K562 (cell line): ENCODE measurements around the gene KIF5C. TPM values are rescaled to one million over a fixed set of nuclear protein-coding genes. Genes with fewer than 3 reads are reported as not detected.
"Not testable (repeated sequence)": the region's sequence is repeated elsewhere in the genome, so short reads cannot be mapped to it uniquely, and the experiment has no call there.

Experiments used
- ATAC-seq: fragments of 200-7000 bp; cut with Tn5 transposase; 3 replicates; pipeline ENCODE4 v1.9.1; 2020; ENCODE audit warnings: moderate library complexity
- BruUV-seq: library from RNA; stranded (reverse); fragments of 400-500 nt; replicated peaks from 2 replicates; lab custom pipeline; 2021; lab: Mats Ljungman, UMichigan
- CTCF ChIA-PET: fragments of 300-600 bp; formaldehyde crosslinking; extraction: SDS; loops from one replicate; lab custom pipeline; 2021; ENCODE audit warnings: low intra/inter-chr PET ratio; lab: Yijun Ruan, JAX
- POLR2A ChIA-PET: fragments of 300-600, 350-650 bp; sonication (Branson Sonifier 250); formaldehyde crosslinking; extraction: SDS; loops from one replicate; lab custom pipeline; 2021; ENCODE audit warnings: antibody characterized with exemption, inconsistent platforms; lab: Yijun Ruan, JAX
- DNase-seq, 4 experiments: peaks; one replicate each; pipeline versions ENCODE4 v3.0.0 to v3.0.0-alpha.2; 2011 to 2018; ENCODE audit warnings: low spot score in 3 of 4, mixed read lengths in 3 of 4; ENCODE audit errors: extremely low read depth in 1 of 4
- FAIRE-seq: peaks from 2 replicates; lab custom pipeline; 2011; peaks lifted over from hg19 to GRCh38; lab: Jason Lieb, UNC
- H2AFZ ChIP-seq: 2 replicates; pipeline ENCODE4 v1.6.0; 2011; ENCODE audit warnings: low read depth, low read length, control low read depth, inconsistent platforms
- H3K27ac ChIP-seq: fragments of 200-600 bp; 3 replicates; pipeline ENCODE4 v1.8.0; 2011; ENCODE audit warnings: low read depth, mild to moderate bottlenecking, control low read depth, inconsistent platforms, low read length, moderate library complexity, mixed read lengths; ENCODE audit errors: extremely low read depth
- H3K27me3 ChIP-seq, 2 experiments: fragments of 300-600 bp in 1 of 2; 2 replicates in 1 of 2; 3 replicates in 1 of 2; pipeline versions ENCODE4 v1.6.0 to v1.8.0; 2011; ENCODE audit warnings: inconsistent platforms in 2 of 2, low read length in 2 of 2, mild to moderate bottlenecking in 1 of 2, mixed read lengths in 1 of 2, moderate library complexity in 1 of 2; ENCODE audit not compliant: control insufficient read depth in 2 of 2, insufficient read depth in 2 of 2
- H3K36me3 ChIP-seq: fragments of 300-600 bp; 3 replicates; pipeline ENCODE4 v1.8.0; 2011; ENCODE audit warnings: mild to moderate bottlenecking, low read length, inconsistent platforms; ENCODE audit not compliant: control insufficient read depth, insufficient read depth
- H3K4me1 ChIP-seq, 2 experiments: fragments of 200-600 bp in 1 of 2; replicated peaks in 1 of 2; 2 replicates in 1 of 2; 3 replicates in 1 of 2; pipeline versions ENCODE4 v1.5.1 to v1.8.0; 2011; ENCODE audit warnings: inconsistent platforms in 2 of 2, low read length in 2 of 2, mild to moderate bottlenecking in 1 of 2, mixed read lengths in 1 of 2, moderate library complexity in 1 of 2; ENCODE audit not compliant: control insufficient read depth in 2 of 2, insufficient read depth in 2 of 2
- H3K4me2 ChIP-seq: 2 replicates; pipeline ENCODE4 v1.6.1; 2011; ENCODE audit warnings: low read length, control low read depth, inconsistent platforms, mixed read lengths; ENCODE audit not compliant: insufficient read depth
- H3K4me3 ChIP-seq: fragments of 200-600 bp; sonication (generic), shearing (Covaris generic); 2 replicates; pipeline ENCODE4 v1.5.1; 2016; ENCODE audit warnings: control low read depth, inconsistent platforms
- H3K79me2 ChIP-seq: fragments of 200-600 bp; 3 replicates; pipeline ENCODE4 v1.8.0; 2011; ENCODE audit warnings: low read length, inconsistent platforms; ENCODE audit not compliant: control insufficient read depth, insufficient read depth
- H3K9ac ChIP-seq, 2 experiments: 2 replicates each; pipeline versions ENCODE4 v1.6.0 to v1.6.1; 2011; ENCODE audit warnings: low read depth in 2 of 2, low read length in 2 of 2, control low read depth in 1 of 2, inconsistent platforms in 1 of 2, mild to moderate bottlenecking in 1 of 2, mixed read lengths in 1 of 2; ENCODE audit not compliant: insufficient read depth in 1 of 2
- H3K9me1 ChIP-seq: one replicate; pipeline ENCODE4 v1.6.0; 2011; ENCODE audit warnings: inconsistent platforms, mild to moderate bottlenecking, low read length, moderate library complexity; ENCODE audit not compliant: control insufficient read depth, insufficient read depth
- H3K9me3 ChIP-seq: replicated peaks from 2 replicates; pipeline ENCODE4 v1.5.1; 2011; ENCODE audit warnings: low read depth, low read length, inconsistent platforms; ENCODE audit not compliant: control insufficient read depth, insufficient read depth
- H4K20me1 ChIP-seq: replicated peaks from 2 replicates; pipeline ENCODE4 v1.6.1; 2011; ENCODE audit warnings: low read length, inconsistent platforms, mixed read lengths; ENCODE audit not compliant: control insufficient read depth, insufficient read depth
- CREBBP ChIP-seq: IDR thresholded peaks from one replicate; pipeline ENCODE4 v1.6.1; 2012; ENCODE audit warnings: low read depth, mild to moderate bottlenecking, control low read depth, inconsistent platforms, low read length
- HNRNPL ChIP-seq: fragments of 200-400 bp; formaldehyde crosslinking; IDR thresholded peaks from 2 replicates; pipeline ENCODE4 v1.6.1; 2017; ENCODE audit warnings: low read depth, mild to moderate bottlenecking, low read length
- MECOM ChIP-seq: fragments of 250-450 bp; sonication (Bioruptor Pico); IDR thresholded peaks from 2 replicates; pipeline ENCODE4 v1.8.0; 2022; ENCODE audit warnings: inconsistent platforms
- NR3C1 ChIP-seq: sonication (generic); formaldehyde crosslinking; IDR thresholded peaks from 2 replicates; pipeline ENCODE4 v1.8.1; 2022; ENCODE audit warnings: missing genetic modification reagents
- POLR2A ChIP-seq: fragments of 450-650 bp; conservative IDR thresholded peaks from 2 replicates; pipeline ENCODE4 v1.6.1; 2016
- REST ChIP-seq, 2 experiments: fragments of 450-650 bp; formaldehyde crosslinking in 1 of 2; IDR thresholded peaks; 2 replicates each; pipeline versions ENCODE4 v1.4.0 to v1.6.1; 2014 to 2020; ENCODE audit warnings: mild to moderate bottlenecking in 2 of 2, borderline replicate concordance in 1 of 2, low read depth in 1 of 2
- SMARCE1 ChIP-seq: fragments of 450-650 bp; IDR thresholded peaks from 2 replicates; pipeline ENCODE4 v1.7.1; 2016; ENCODE audit warnings: mild to moderate bottlenecking
- WGBS: fragments of 100-300 bp; shearing (Covaris generic); methylation state at CpG from one replicate; pipeline ENCODE4 v1.1.6; 2016; ENCODE audit warnings: low coverage, mixed read lengths; ENCODE audit not compliant: insufficient coverage; ENCODE audit errors: missing lambda C conversion rate; 5-methylcytosine and 5-hydroxymethylcytosine counted together
- in situ Hi-C: fragments of 300-500 bp; cut with MboI; formaldehyde crosslinking; loops from 4 replicates; pipeline ENCODE4 v1.15.0; 2018; ENCODE audit warnings: inconsistent platforms, mixed read lengths
- intact Hi-C: fragments of 100-400 bp; cut with micrococcal nuclease; formaldehyde crosslinking; loops from 2 replicates; pipeline ENCODE4 v1.14.2; 2022
- polyA plus RNA-seq, 8 experiments: library from polyadenylated mRNA; depleted of rRNA in 4 of 8; stranded (reverse) in 5 of 8; unstranded in 3 of 8; fragments of >200 nt; fragmentation: Nextera tagmentation in 2 of 8; fragmentation: Illumina TruSeq in 1 of 8; extraction: Ambion mirVana in 2 of 8; extraction: Trizol in 1 of 8; gene quantifications; 2 replicates each; pipeline versions ENCODE4 v1.2.1 to v1.2.3, GENCODE V29; 2011 to 2014; ENCODE audit warnings: inconsistent platforms in 1 of 8, missing spikeins in 1 of 8
- total RNA-seq, 7 experiments: library from RNA; depleted of rRNA in 6 of 7; stranded (reverse); fragments of >200 nt in 6 of 7; fragmentation: Illumina TruSeq in 2 of 7; extraction: Trizol in 2 of 7; gene quantifications; 2 replicates each; pipeline versions ENCODE4 v1.2.1 to v1.2.3, GENCODE V29; 2011 to 2021; ENCODE audit warnings: low replicate concordance in 1 of 7
- TF ChIP-seq, protein P1 (sequence below): fragments of 450-650 bp; formaldehyde crosslinking; IDR thresholded peaks from 2 replicates; pipeline ENCODE4 v1.4.0; 2022; ENCODE audit warnings: mild to moderate bottlenecking, moderate library complexity

Gene KIF5C
- total and polyA plus RNA-seq, 9 of the 15 experiments (the other 6 are each of a cell fraction or from before 2014, with no cell fraction given): 0.01 to 0.09 (median 0.01) TPM; not detected in 6

DNA sequence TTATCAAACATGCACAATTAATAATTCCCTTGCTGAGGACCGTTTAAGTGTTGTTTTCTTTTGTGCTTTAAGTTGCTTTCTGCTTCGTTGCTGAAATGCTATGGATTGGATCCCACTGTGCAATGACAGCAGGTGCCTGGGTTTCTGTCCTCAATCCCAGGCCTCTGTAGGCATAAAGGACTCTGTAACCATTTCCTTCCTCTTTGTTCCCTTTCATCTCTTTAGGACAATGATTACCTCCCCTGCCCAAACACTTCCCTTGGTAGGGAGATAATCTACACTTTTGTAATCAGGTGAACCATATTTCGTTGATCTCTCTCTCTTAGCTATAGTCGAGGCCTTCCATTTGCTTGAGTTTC lies 104.9 kb downstream of the KIF5C start:
- H3K9me1 ChIP-seq: no peaks in the 10 kb centered on the region
- in situ Hi-C loops: loop anchor here (25.0 kb wide), 1 partner anchor 1043 kb away; no protein-coding TSS in a partner anchor
- no peak overlapping the region for H3K27ac ChIP-seq
- no peaks in the 10 kb centered on the region for H3K36me3 ChIP-seq
- POLR2A ChIA-PET: no interaction called here
- H3K9ac ChIP-seq: no peak overlapping the region
- no peaks in the 10 kb centered on the region for H3K4me1 ChIP-seq
- TF ChIP-seq POLR2A (no peak), HNRNPL (no peak), NR3C1 (CRISPR knock-in tag) (no peak), SMARCE1 (no peak), CREBBP (no peak), REST (IDR thresholded peaks at IDR 0.05; ENCODE audit: borderline replicate concordance) (no peak), REST (CRISPR knock-in tag; IDR thresholded peaks at IDR 0.05; ENCODE audit: low read depth) (no peak), MECOM (no peak)
- TF ChIP-seq, protein P1, sequence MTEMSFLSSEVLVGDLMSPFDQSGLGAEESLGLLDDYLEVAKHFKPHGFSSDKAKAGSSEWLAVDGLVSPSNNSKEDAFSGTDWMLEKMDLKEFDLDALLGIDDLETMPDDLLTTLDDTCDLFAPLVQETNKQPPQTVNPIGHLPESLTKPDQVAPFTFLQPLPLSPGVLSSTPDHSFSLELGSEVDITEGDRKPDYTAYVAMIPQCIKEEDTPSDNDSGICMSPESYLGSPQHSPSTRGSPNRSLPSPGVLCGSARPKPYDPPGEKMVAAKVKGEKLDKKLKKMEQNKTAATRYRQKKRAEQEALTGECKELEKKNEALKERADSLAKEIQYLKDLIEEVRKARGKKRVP (CRISPR knock-in tag): no peak
- DNase-seq (no peak), FAIRE-seq (no peak), ATAC-seq (no peak)
- H4K20me1 ChIP-seq: no peaks in the 10 kb centered on the region
- 0% methylated on average over 4 of the region's 4 CpGs for WGBS
- intact Hi-C loops: no loop called here
- H3K9me3 ChIP-seq: no peaks in the 10 kb centered on the region
- H3K79me2 ChIP-seq: no peaks in the 10 kb centered on the region
- no peak overlapping the region for H3K4me2 ChIP-seq
- no TSS peak for BruUV-seq
- no peaks in the 10 kb centered on the region for H3K27me3 ChIP-seq
- no peak overlapping the region for H3K4me3 ChIP-seq
- H2AFZ ChIP-seq: no peak overlapping the region
- CTCF ChIA-PET: interaction anchor here (0.9 kb wide), 1 partner anchor 339 kb away, joined by 4 read pairs; no protein-coding TSS in a partner anchor

DNA sequence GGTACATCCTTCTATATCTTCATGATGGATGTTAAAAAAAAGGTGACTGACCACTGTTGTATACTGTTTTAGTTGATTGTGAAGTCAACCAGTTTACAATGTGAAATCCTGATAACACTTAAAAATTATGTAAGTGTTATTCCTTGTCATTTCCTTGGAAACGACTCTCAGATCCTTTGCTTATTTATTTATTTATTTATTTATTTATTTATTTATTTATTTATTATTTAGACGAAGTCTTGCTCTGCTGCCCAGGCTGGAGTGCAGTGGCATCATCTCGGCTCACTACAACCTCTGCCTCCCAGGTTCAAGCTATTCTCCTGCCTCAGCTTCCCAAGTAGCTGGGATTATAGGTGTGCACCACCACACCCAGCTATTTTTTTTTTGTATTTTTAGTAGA lies 105.5 kb downstream of the KIF5C start:
- DNase-seq, H3K79me2 ChIP-seq, FAIRE-seq, intact Hi-C loops, H4K20me1 ChIP-seq, H3K9me1 ChIP-seq, H3K27me3 ChIP-seq, BruUV-seq, H3K4me1 ChIP-seq, ATAC-seq, H3K9ac ChIP-seq, H3K4me2 ChIP-seq, H3K36me3 ChIP-seq, POLR2A ChIA-PET, H3K9me3 ChIP-seq, H3K27ac ChIP-seq, H2AFZ ChIP-seq, H3K4me3 ChIP-seq: not testable (repeated sequence)
- CTCF ChIA-PET: interaction anchor here (0.9 kb wide), 1 partner anchor 339 kb away, joined by 4 read pairs; no protein-coding TSS in a partner anchor
- 1% methylated on average over 3 of the region's 3 CpGs for WGBS
- in situ Hi-C loops: loop anchor here (25.0 kb wide), 1 partner anchor 1043 kb away; no protein-coding TSS in a partner anchor
